OCI-LY1 (cell line): ENCODE measurements around the gene PPP4R1.

Experiments used
- CTCF ChIP-seq: fragments of 200-600 bp; sonication (generic), shearing (Covaris generic); IDR thresholded peaks from 2 replicates; pipeline ENCODE4 v1.5.1; 2017; ENCODE audit warnings: mild to moderate bottlenecking, antibody characterized with exemption, low read length, moderate library complexity, mixed read lengths
- EZH2 ChIP-seq: fragments of 200-600 bp; sonication (generic), shearing (Covaris generic); IDR thresholded peaks from 2 replicates; pipeline ENCODE4 v1.8.0; 2017; ENCODE audit warnings: borderline replicate concordance, mixed run types, mild to moderate bottlenecking, antibody characterized with exemption, low read length, moderate library complexity, mixed read lengths

DNA sequence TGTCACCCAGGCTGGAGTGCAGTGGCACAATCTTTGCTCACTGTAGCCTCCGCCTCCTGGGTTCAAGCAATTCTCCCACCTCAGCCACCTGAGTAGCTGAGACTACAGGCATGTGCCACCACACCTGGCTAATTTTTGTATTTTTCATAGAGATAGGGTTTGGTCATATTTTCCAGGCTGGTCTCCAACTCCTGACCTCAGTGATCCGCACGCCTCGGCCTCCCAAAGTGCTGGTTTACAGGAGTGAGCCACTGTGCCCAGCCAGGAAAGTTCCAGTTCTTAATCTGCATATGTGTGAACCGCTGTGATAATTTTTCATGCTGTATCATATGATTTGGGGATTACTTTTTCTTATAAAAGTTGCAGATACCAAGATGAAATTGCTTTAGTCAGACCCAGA, 14.6 kb upstream of the PPP4R1 start:
- TF ChIP-seq CTCF (no peak), EZH2 (no peak)
